ENCODE data around the gene EBI3. TPM values are rescaled to one million over a fixed set of nuclear protein-coding genes. Genes with fewer than 3 reads are reported as not detected.
"Not testable (repeated sequence)": the region's sequence is repeated elsewhere in the genome, so short reads cannot be mapped to it uniquely, and the experiment has no call there.

The EBI3 gene
- total RNA-seq, 1 experiment from 2014 or later: 1.5 TPM

DNA sequence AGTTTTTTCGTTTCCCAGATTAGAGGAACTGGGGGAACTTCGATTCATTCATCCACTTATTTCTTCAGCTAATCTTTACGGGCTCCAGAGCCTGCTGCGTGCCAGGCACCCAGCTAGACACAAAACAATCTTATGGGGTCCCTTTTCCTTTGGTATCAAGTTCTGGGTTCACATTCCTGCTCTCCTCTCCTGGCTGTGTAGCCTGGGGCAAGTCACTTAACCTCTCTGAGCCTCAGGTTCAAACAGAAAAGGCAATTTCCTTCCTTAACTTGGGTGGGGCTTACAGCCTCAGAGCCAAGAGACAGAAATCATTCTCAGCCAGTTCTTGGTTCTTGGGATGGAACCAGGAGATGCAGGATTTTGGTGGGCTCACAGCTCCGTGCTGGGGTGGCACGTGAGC is 55.7 kb downstream of the EBI3 start:
- POLR2A ChIA-PET (ENCODE audit: low non-redundant PET): interaction anchor here (0.7 kb wide), 1 partner anchor 708 kb away, joined by 4 read pairs; no protein-coding TSS in a partner anchor
- Histone ChIP-seq H3K27ac (ENCODE audit: low read depth, low read length, poor library complexity, severe bottlenecking) (no peak overlapping the region), H3K36me3 (ENCODE audit: insufficient read depth, low read length, poor library complexity, severe bottlenecking) (no peaks in the 10 kb centered on the region), H3K27me3 (replicated peaks; ENCODE audit: insufficient read depth, low read depth, low read length, poor library complexity) (peaks cover 42% of the 10 kb centered on the region), H3K4me3 (ENCODE audit: low read depth, low read length, poor library complexity, severe bottlenecking) (no peak overlapping the region), H3K9me3 (ENCODE audit: low read depth, low read length, poor library complexity, severe bottlenecking) (no peaks in the 10 kb centered on the region), H3K4me1 (ENCODE audit: insufficient read depth, low read length, poor library complexity, severe bottlenecking) (no peaks in the 10 kb centered on the region)
- TF ChIP-seq, protein P1, sequence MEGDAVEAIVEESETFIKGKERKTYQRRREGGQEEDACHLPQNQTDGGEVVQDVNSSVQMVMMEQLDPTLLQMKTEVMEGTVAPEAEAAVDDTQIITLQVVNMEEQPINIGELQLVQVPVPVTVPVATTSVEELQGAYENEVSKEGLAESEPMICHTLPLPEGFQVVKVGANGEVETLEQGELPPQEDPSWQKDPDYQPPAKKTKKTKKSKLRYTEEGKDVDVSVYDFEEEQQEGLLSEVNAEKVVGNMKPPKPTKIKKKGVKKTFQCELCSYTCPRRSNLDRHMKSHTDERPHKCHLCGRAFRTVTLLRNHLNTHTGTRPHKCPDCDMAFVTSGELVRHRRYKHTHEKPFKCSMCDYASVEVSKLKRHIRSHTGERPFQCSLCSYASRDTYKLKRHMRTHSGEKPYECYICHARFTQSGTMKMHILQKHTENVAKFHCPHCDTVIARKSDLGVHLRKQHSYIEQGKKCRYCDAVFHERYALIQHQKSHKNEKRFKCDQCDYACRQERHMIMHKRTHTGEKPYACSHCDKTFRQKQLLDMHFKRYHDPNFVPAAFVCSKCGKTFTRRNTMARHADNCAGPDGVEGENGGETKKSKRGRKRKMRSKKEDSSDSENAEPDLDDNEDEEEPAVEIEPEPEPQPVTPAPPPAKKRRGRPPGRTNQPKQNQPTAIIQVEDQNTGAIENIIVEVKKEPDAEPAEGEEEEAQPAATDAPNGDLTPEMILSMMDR (conservative IDR thresholded peaks at IDR 0.05; ENCODE audit: low read depth, low read length): no peak
- no peak for TF ChIP-seq EZH2 (IDR thresholded peaks at IDR 0.05; ENCODE audit: borderline replicate concordance, low read depth, low read length, poor library complexity, severe bottlenecking)
- intact Hi-C loops (cut with micrococcal nuclease; ENCODE audit: unreplicated experiment): no loop called here
- no peak for DNase-seq (ENCODE audit: low spot score)
- BruUV-seq (replicated peaks): no TSS peak
- CTCF ChIA-PET: no interaction called here

DNA sequence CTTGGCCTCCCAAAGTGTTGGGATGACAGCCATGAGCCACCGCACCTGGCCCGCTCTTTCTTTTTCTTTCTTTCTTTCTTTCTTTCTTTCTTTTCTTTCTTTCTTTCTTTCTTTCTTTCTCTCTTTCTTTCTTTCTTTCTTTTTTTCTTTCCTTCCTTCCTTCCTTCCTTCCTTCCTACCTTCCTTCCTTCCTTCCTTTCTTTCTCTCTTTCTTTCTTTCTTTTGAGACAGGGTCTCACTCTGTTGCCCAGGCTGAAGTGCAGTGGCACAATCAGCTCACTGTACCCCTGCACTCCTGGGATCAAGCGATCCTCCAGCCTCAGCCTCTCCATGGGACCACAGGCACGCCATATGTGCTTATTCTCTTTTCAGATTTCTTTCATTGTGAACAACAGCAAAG is 56.8 kb downstream of the EBI3 start:
- BruUV-seq (replicated peaks); H3K4me3 ChIP-seq (ENCODE audit: low read depth, low read length, poor library complexity, severe bottlenecking); H3K9me3 ChIP-seq (ENCODE audit: low read depth, low read length, poor library complexity, severe bottlenecking); H3K27ac ChIP-seq (ENCODE audit: low read depth, low read length, poor library complexity, severe bottlenecking); intact Hi-C loops (cut with micrococcal nuclease; ENCODE audit: unreplicated experiment); H3K36me3 ChIP-seq (ENCODE audit: insufficient read depth, low read length, poor library complexity, severe bottlenecking); DNase-seq (ENCODE audit: low spot score); POLR2A ChIA-PET (ENCODE audit: low non-redundant PET); H3K4me1 ChIP-seq (ENCODE audit: insufficient read depth, low read length, poor library complexity, severe bottlenecking): not testable (repeated sequence)
- H3K27me3 ChIP-seq (replicated peaks; ENCODE audit: insufficient read depth, low read depth, low read length, poor library complexity): peaks cover 30% of the 10 kb centered on the region
- CTCF ChIA-PET: interaction anchor here (0.6 kb wide), 1 partner anchor 315 kb away, joined by 3 read pairs; no protein-coding TSS in a partner anchor

Other genes with a start within 250 kb of the EBI3 start
- gene EEF2, start 244.1 kb upstream of the EBI3 start, total RNA-seq (2021): 2,701 and 2,706 TPM in 2 replicates
- gene PIAS4, start 221.8 kb upstream of the EBI3 start, total RNA-seq (2021): 48.1 and 59.1 TPM in 2 replicates
- gene ZBTB7A, start 162.6 kb upstream of the EBI3 start, total RNA-seq (2021): 25.1 and 25.9 TPM in 2 replicates
- gene MAP2K2, start 105.4 kb upstream of the EBI3 start, total RNA-seq (2021): 185 and 198 TPM in 2 replicates
- not detected in 2 replicates for gene CREB3L3, start 75.9 kb upstream of the EBI3 start, total RNA-seq (2021)
- gene SIRT6, start 47.0 kb upstream of the EBI3 start, total RNA-seq (2021): 36.3 and 39.3 TPM in 2 replicates
- gene ANKRD24, start 46.8 kb upstream of the EBI3 start, total RNA-seq (2021): 10.9 and 12.2 TPM in 2 replicates
- 33.3 and 34.7 TPM in 2 replicates for gene YJU2, start 17.6 kb downstream of the EBI3 start, total RNA-seq (2021)
- not detected in 2 replicates for gene SHD, start 49.7 kb downstream of the EBI3 start, total RNA-seq (2021)
- gene TMIGD2, start 72.9 kb downstream of the EBI3 start, total RNA-seq (2021): not detected in 2 replicates
- gene FSD1, start 75.1 kb downstream of the EBI3 start, total RNA-seq (2021): 10.4 and 14.4 TPM in 2 replicates
- 2.0 and 3.0 TPM in 2 replicates for gene STAP2, start 109.3 kb downstream of the EBI3 start, total RNA-seq (2021)
- gene MPND, start 114.0 kb downstream of the EBI3 start, total RNA-seq (2021): 22.6 and 26.3 TPM in 2 replicates
- 100 and 108 TPM in 2 replicates for gene SH3GL1, start 171.0 kb downstream of the EBI3 start, total RNA-seq (2021)
- 115 and 119 TPM in 2 replicates for gene CHAF1A, start 173.1 kb downstream of the EBI3 start, total RNA-seq (2021)
- gene UBXN6, start 228.3 kb downstream of the EBI3 start, total RNA-seq (2021): 49.1 and 56.1 TPM in 2 replicates
- gene HDGFL2, start 242.8 kb downstream of the EBI3 start, total RNA-seq (2021): 89.6 and 94.8 TPM in 2 replicates